HCT116 (cell line): ENCODE data around the gene EIF3I. TPM values are rescaled to one million over a fixed set of nuclear protein-coding genes. Genes with fewer than 3 reads are reported as not detected.

Experiments
- CTCF ChIP-seq, 3 experiments: fragments of 200-600 bp in 1 of 3; sonication (generic) in 1 of 3; IDR thresholded peaks in 2 of 3; conservative IDR thresholded peaks in 1 of 3; 2 replicates each; pipeline ENCODE4 v1.5.1; 2012 to 2017; ENCODE audit warnings: low read depth in 2 of 3, low read length in 2 of 3, antibody characterized with exemption in 1 of 3, borderline replicate concordance in 1 of 3, control low read depth in 1 of 3, mild to moderate bottlenecking in 1 of 3, mixed read lengths in 1 of 3, mixed run types in 1 of 3, moderate library complexity in 1 of 3; ENCODE audit not compliant: insufficient read depth in 1 of 3
- EGR1 ChIP-seq: IDR thresholded peaks from 2 replicates; pipeline ENCODE4 v1.6.1; 2012; ENCODE audit warnings: low read depth
- EZH2 ChIP-seq: fragments of 200-600 bp; sonication (generic); IDR thresholded peaks from 2 replicates; pipeline ENCODE4 v1.6.1; 2017; ENCODE audit warnings: antibody characterized with exemption, mixed run types
- POLR2A ChIP-seq: IDR thresholded peaks from 2 replicates; pipeline ENCODE4 v1.7.0; 2011; ENCODE audit warnings: borderline replicate concordance; ENCODE audit not compliant: insufficient read depth, insufficient read length; ENCODE audit errors: extremely low read depth
- TCF7L2 ChIP-seq: IDR thresholded peaks from 2 replicates; pipeline ENCODE4 v1.7.0; 2011; ENCODE audit warnings: borderline replicate concordance, inconsistent platforms; ENCODE audit not compliant: insufficient read depth, insufficient read length; ENCODE audit errors: extremely low read depth
- YY1 ChIP-seq: IDR thresholded peaks from 2 replicates; pipeline ENCODE4 v1.6.1; 2011; ENCODE audit warnings: low read length, low read depth, moderate library complexity, mild to moderate bottlenecking; ENCODE audit not compliant: insufficient replicate concordance; ENCODE audit errors: extremely low read depth
- ZBTB33 ChIP-seq: IDR thresholded peaks from 2 replicates; pipeline ENCODE4 v1.6.1; 2011; ENCODE audit warnings: mild to moderate bottlenecking, low read length, moderate library complexity; ENCODE audit not compliant: insufficient replicate concordance; ENCODE audit errors: extremely low read depth
- ZNF274 ChIP-seq: fragments of 200-500 bp; sonication (Bioruptor generic); IDR thresholded peaks from 2 replicates; pipeline ENCODE4 v1.6.1; 2014; ENCODE audit warnings: mild to moderate bottlenecking, low read depth, low read length, inconsistent platforms
- total RNA-seq: library from RNA; stranded (reverse); gene quantifications from one replicate; pipeline ENCODE4 v1.2.1, GENCODE V29; 2021; ENCODE audit not compliant: unreplicated experiment
- TF ChIP-seq, protein P1 (sequence below): IDR thresholded peaks from 2 replicates; pipeline ENCODE4 v1.6.1; 2012

Gene EIF3I
- total RNA-seq, 1 experiment from 2014 or later: 323 TPM

DNA sequence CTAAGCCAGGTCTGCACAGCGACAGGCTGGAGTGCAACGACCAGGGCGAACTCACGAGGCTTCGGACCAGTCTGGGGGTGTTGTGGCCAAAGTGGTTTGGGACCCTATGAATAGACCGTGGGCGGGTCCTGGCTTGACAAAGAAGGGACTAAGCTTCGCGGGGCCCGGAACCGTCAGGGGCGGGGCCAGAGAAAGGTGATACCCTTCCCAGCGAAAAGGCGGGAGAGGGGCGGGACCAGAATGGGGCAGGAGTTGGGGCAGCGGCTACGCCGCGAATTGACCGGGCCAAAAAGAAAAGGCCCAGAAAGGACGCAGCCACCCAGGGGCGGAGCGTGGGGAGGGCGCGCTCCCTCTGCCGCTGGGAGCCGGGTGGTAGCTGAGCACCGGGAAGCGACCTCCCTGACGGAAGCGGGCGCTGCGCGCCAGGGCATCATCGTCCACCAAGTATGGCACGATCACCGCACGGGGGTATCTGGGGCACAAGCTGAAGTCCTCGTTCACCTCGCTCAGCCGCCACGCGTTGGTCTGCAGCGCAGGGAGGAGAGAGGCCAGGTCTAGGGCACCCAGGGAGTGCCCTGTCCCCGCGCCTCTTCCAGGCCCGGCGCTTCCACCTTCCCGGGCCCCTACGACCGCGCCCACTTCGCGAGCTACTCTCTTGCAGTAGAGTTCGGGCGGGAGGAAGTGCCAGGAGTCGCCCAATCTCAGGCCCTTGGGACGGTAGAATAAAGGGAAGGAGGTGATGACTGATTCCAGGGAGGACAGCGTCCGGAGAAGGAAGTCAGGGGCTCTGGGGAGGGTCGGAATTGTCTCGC is 18.1 kb downstream of the EIF3I start (continued):
- TF ChIP-seq ZBTB33: no peak
- TF ChIP-seq ZNF274: no peak
- no peak for TF ChIP-seq TCF7L2
- TF ChIP-seq CTCF (IDR thresholded peaks at IDR 0.05 in 2 of 3, conservative IDR thresholded peaks at IDR 0.05 in 1 of 3; ENCODE audit: borderline replicate concordance in 1 of 3, insufficient read depth in 1 of 3, low read depth in 2 of 3, low read length in 2 of 3): peak; percentile 25 to 53 (median 26); a peak in 4 of 6 replicates
- no peak for TF ChIP-seq EGR1
- peak; percentile 18 for TF ChIP-seq YY1
- no peak for TF ChIP-seq EZH2
- TF ChIP-seq, protein P1, sequence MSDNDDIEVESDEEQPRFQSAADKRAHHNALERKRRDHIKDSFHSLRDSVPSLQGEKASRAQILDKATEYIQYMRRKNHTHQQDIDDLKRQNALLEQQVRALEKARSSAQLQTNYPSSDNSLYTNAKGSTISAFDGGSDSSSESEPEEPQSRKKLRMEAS: peak; percentile 83
- peak; percentile 77 for TF ChIP-seq POLR2A
